Effector memory CD8-positive, alpha-beta T cell (primary cell): ENCODE data around the gene C2.

Experiments
- ATAC-seq: fragments of 150-1000 bp; cut with Tn5 transposase; replicated peaks from 2 replicates; pipeline ENCODE4 v1.10.0; 2021; ENCODE audit warnings: mild to moderate bottlenecking, moderate library complexity
- DNase-seq, 3 experiments: peaks; one replicate each; pipeline ENCODE4 v3.0.0; 2021
- H3K27ac Mint-ChIP-seq, 2 donors: one replicate each; pipeline ENCODE4 v1.8.0; 2022; ENCODE audit warnings: mild to moderate bottlenecking in 2 of 2, mixed read lengths in 2 of 2, moderate library complexity in 2 of 2
- H3K27me3 Mint-ChIP-seq, 2 donors: one replicate each; pipeline ENCODE4 v1.8.0; 2022; ENCODE audit warnings: mixed read lengths in 2 of 2
- H3K36me3 Mint-ChIP-seq: one replicate; pipeline ENCODE4 v1.8.0; 2022; ENCODE audit warnings: mild to moderate bottlenecking, moderate library complexity, mixed read lengths; ENCODE audit not compliant: insufficient read depth
- H3K4me1 Mint-ChIP-seq, 2 donors: one replicate each; pipeline ENCODE4 v1.8.0; 2022; ENCODE audit warnings: low read depth in 2 of 2, mixed read lengths in 2 of 2
- H3K4me3 Mint-ChIP-seq, 2 donors: one replicate each; pipeline ENCODE4 v1.8.0; 2022; ENCODE audit warnings: mild to moderate bottlenecking in 2 of 2, mixed read lengths in 2 of 2, moderate library complexity in 2 of 2
- H3K9me3 Mint-ChIP-seq, 2 donors: one replicate each; pipeline ENCODE4 v1.8.0; 2022; ENCODE audit warnings: mixed read lengths in 2 of 2

Gene C2

GRCh38 chr6:31945507-31946369 lies 18.2 kb downstream of the C2 start, which contains the start of gene CFB:
Gene CFB (plus strand): TSS chr6:31946095. CDS start chr6:31946222, 127 bp downstream.
- Mint-ChIP-seq H3K36me3 (peaks cover 11% of the 10 kb centered on the region), H3K27me3 (peaks cover 21 to 54% of the 10 kb centered on the region in 2 donors), H3K27ac (no peak within 1 kb of the TSS), H3K9me3 (no peaks in the 10 kb centered on the region), H3K4me1 (peaks cover 4 to 5% of the 10 kb centered on the region in 2 donors), H3K4me3 (no peak within 1 kb of the TSS)
- no peak for DNase-seq
- ATAC-seq: no peak

- Mint-ChIP-seq H3K27ac (no peak overlapping the region), H3K27me3 (peaks cover 21 to 47% of the 10 kb centered on the region in 2 donors), H3K36me3 (peaks cover 11% of the 10 kb centered on the region), H3K4me3 (no peak overlapping the region), H3K4me1 (peaks cover 4 to 5% of the 10 kb centered on the region in 2 donors), H3K9me3 (no peaks in the 10 kb centered on the region)
- ATAC-seq (no peak), DNase-seq (no peak)
These were observed 18.9 kb downstream of the C2 start for GRCh38 chr6:31946370-31946885.

GRCh38 chr6:31947070-31947675 lies 19.7 kb downstream of the C2 start:
- ATAC-seq: no peak
- peak overlapping the region in 1 of 2 donors; percentile 78 for H3K27ac Mint-ChIP-seq
- H3K4me3 Mint-ChIP-seq: no peak overlapping the region

GRCh38 chr6:31947864-31948263 lies 20.3 kb downstream of the C2 start:
- Mint-ChIP-seq H3K4me3 (no peak overlapping the region), H3K27me3 (peaks cover 11 to 33% of the 10 kb centered on the region in 2 donors), H3K27ac (no peak overlapping the region)

More at GRCh38 chr6:31947070-31947675, 19.7 kb downstream of the C2 start:
- H3K4me1 Mint-ChIP-seq: peaks cover 4 to 5% of the 10 kb centered on the region in 2 donors
- no peaks in the 10 kb centered on the region for H3K9me3 Mint-ChIP-seq
- peaks cover 12% of the 10 kb centered on the region for H3K36me3 Mint-ChIP-seq
- peaks cover 18 to 40% of the 10 kb centered on the region in 2 donors for H3K27me3 Mint-ChIP-seq
- no peak for DNase-seq

GRCh38 chr6:31948306-31948705 lies 20.8 kb downstream of the C2 start:
- no peak overlapping the region for H3K4me3 Mint-ChIP-seq
- peaks cover 19% of the 10 kb centered on the region for H3K36me3 Mint-ChIP-seq
- no peaks in the 10 kb centered on the region for H3K9me3 Mint-ChIP-seq
- H3K4me1 Mint-ChIP-seq: peaks cover 3 to 4% of the 10 kb centered on the region in 2 donors
- peaks cover 11 to 28% of the 10 kb centered on the region in 2 donors for H3K27me3 Mint-ChIP-seq
- no peak overlapping the region for H3K27ac Mint-ChIP-seq
- no peak for ATAC-seq
- no peak for DNase-seq

More at GRCh38 chr6:31947864-31948263, 20.3 kb downstream of the C2 start:
- DNase-seq (no peak), ATAC-seq (no peak)
- H3K4me1 Mint-ChIP-seq: peaks cover 3 to 4% of the 10 kb centered on the region in 2 donors
- H3K36me3 Mint-ChIP-seq: peaks cover 18% of the 10 kb centered on the region
- no peaks in the 10 kb centered on the region for H3K9me3 Mint-ChIP-seq

- H3K36me3 Mint-ChIP-seq: peaks cover 25% of the 10 kb centered on the region
- peaks cover 11 to 23% of the 10 kb centered on the region in 2 donors for H3K27me3 Mint-ChIP-seq
- no peaks in the 10 kb centered on the region for H3K9me3 Mint-ChIP-seq
- peak overlapping the region; percentile 47 to 70 for H3K27ac Mint-ChIP-seq
- H3K4me1 Mint-ChIP-seq: peaks cover 3 to 4% of the 10 kb centered on the region in 2 donors
- H3K4me3 Mint-ChIP-seq: no peak overlapping the region
- no peak for DNase-seq
- no peak for ATAC-seq
These were observed 21.4 kb downstream of the C2 start for GRCh38 chr6:31948753-31949413.

- DNase-seq (no peak), ATAC-seq (no peak)
- H3K4me3 Mint-ChIP-seq: no peak overlapping the region
- H3K4me1 Mint-ChIP-seq: peaks cover 3 to 4% of the 10 kb centered on the region in 2 donors
- H3K9me3 Mint-ChIP-seq: no peaks in the 10 kb centered on the region
- H3K27me3 Mint-ChIP-seq: peaks cover 6 to 11% of the 10 kb centered on the region in 2 donors
- peaks cover 32% of the 10 kb centered on the region for H3K36me3 Mint-ChIP-seq
- H3K27ac Mint-ChIP-seq: peak overlapping the region; percentile 47 to 50
These were observed 22.5 kb downstream of the C2 start for GRCh38 chr6:31949926-31950548.

GRCh38 chr6:31952140-31952805 lies 24.8 kb downstream of the C2 start:
- Mint-ChIP-seq H3K27me3 (no peaks in the 10 kb centered on the region), H3K27ac (peak overlapping the region in 1 of 2 donors; percentile 11), H3K4me1 (peaks cover 4 to 5% of the 10 kb centered on the region in 2 donors), H3K36me3 (peaks cover 52% of the 10 kb centered on the region), H3K9me3 (no peaks in the 10 kb centered on the region), H3K4me3 (no peak overlapping the region)
- ATAC-seq: peak; percentile 31
- DNase-seq: no peak

- H3K27me3 Mint-ChIP-seq: no peaks in the 10 kb centered on the region
- no peak for ATAC-seq
These were observed 25.4 kb downstream of the C2 start for GRCh38 chr6:31952890-31953289.

GRCh38 chr6:31954511-31954910 lies 27.0 kb downstream of the C2 start:
- H3K36me3 Mint-ChIP-seq: peaks cover 53% of the 10 kb centered on the region
- no peaks in the 10 kb centered on the region for H3K9me3 Mint-ChIP-seq
- ATAC-seq: no peak
- H3K4me3 Mint-ChIP-seq: no peak overlapping the region
- H3K27ac Mint-ChIP-seq: peak overlapping the region in 1 of 2 donors; percentile 56
- no peak for DNase-seq
- peaks cover 12 to 19% of the 10 kb centered on the region in 2 donors for H3K4me1 Mint-ChIP-seq
- H3K27me3 Mint-ChIP-seq: no peaks in the 10 kb centered on the region

More at GRCh38 chr6:31952890-31953289, 25.4 kb downstream of the C2 start:
- Mint-ChIP-seq H3K4me3 (no peak overlapping the region), H3K4me1 (peaks cover 7 to 10% of the 10 kb centered on the region in 2 donors), H3K36me3 (peaks cover 52% of the 10 kb centered on the region), H3K9me3 (no peaks in the 10 kb centered on the region), H3K27ac (peak overlapping the region; percentile 2 to 11)
- no peak for DNase-seq

- Mint-ChIP-seq H3K27me3 (no peaks in the 10 kb centered on the region), H3K27ac (peak overlapping the region in 1 of 2 donors; percentile 95), H3K36me3 (peaks cover 64% of the 10 kb centered on the region), H3K4me1 (peaks cover 24 to 31% of the 10 kb centered on the region in 2 donors), H3K9me3 (no peaks in the 10 kb centered on the region), H3K4me3 (no peak overlapping the region)
- DNase-seq (no peak), ATAC-seq (no peak)
These were observed 29.3 kb downstream of the C2 start for GRCh38 chr6:31956796-31957195.

- Mint-ChIP-seq H3K27me3 (no peaks in the 10 kb centered on the region), H3K27ac (peak overlapping the region; percentile 95 to 96), H3K36me3 (peaks cover 66% of the 10 kb centered on the region), H3K9me3 (no peaks in the 10 kb centered on the region), H3K4me1 (peaks cover 30 to 32% of the 10 kb centered on the region in 2 donors), H3K4me3 (peak overlapping the region; percentile 92 to 93)
- ATAC-seq (peak; percentile 3), DNase-seq (no peak)
These were observed 30.9 kb downstream of the C2 start for GRCh38 chr6:31958412-31958740.
